Large intestine (tissue), 3 donors: ENCODE results near the gene TMEM156. TPM values are rescaled to one million over a fixed set of nuclear protein-coding genes. Genes with fewer than 3 reads are reported as not detected.

Source experiments
- DNase-seq, 2 donors: peaks; one replicate each; pipeline versions ENCODE4 v3.0.0 to v3.0.0-alpha.2; 2013
- H3K27ac ChIP-seq: one replicate; pipeline ENCODE4 v1.5.1; 2013; ENCODE audit warnings: low read length
- H3K27me3 ChIP-seq: 2 replicates; pipeline ENCODE4 v1.6.1; 2013; ENCODE audit warnings: low read length; ENCODE audit not compliant: control insufficient read depth, insufficient read depth
- H3K36me3 ChIP-seq: 2 replicates; pipeline ENCODE4 v1.6.1; 2013; ENCODE audit warnings: low read length; ENCODE audit not compliant: control insufficient read depth, insufficient read depth
- H3K4me1 ChIP-seq: one replicate; pipeline ENCODE4 v1.6.1; 2013; ENCODE audit warnings: low read length; ENCODE audit not compliant: control insufficient read depth, insufficient read depth
- H3K4me3 ChIP-seq: one replicate; pipeline ENCODE4 v1.5.1; 2013; ENCODE audit warnings: low read length
- H3K9me3 ChIP-seq: one replicate; pipeline ENCODE4 v1.6.1; 2013; ENCODE audit warnings: mild to moderate bottlenecking, low read depth, low read length, moderate library complexity; ENCODE audit not compliant: control insufficient read depth
- WGBS: methylation state at CpG from one replicate; pipeline ENCODE4 v1.1.5; 2013; ENCODE audit warnings: low lambda C conversion rate; ENCODE audit not compliant: insufficient coverage; 5-methylcytosine and 5-hydroxymethylcytosine counted together
- polyA plus RNA-seq: library from polyadenylated mRNA; unstranded; fragments of 120-200 nt; gene quantifications from one replicate; pipeline ENCODE4 v1.2.1, GENCODE V29; 2013

TMEM156 gene
- polyA plus RNA-seq, 1 donor: 1.7 TPM

DNA sequence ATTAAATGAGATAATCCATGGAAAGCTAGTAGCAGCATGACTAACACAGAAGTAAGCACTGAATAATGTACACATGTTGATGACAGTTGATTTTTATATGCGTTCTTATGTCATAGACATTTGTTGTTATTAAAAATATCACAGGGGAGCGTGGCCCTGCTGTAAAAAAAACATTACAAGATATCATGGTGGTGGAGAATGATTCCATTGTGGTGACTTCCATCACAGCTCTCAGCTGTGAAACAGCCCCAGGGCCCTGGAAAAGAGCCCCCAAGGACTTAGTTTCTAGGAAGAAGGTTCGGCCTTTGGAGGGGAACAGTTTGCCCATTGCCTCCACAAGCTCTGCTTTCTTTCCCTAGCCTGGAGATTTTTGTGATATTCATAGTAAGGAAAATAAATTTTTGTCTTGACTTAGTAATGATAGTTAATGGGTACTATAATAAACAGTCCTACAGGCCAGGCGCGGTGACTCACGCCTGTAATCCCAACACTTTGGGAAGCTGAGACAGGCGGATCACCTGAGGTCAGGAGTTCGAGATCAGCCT, 114.7 kb downstream of the TMEM156 start:
- DNase-seq: no peak
- 100% methylated on average over 3 of the region's 8 CpGs for WGBS
- H3K9me3 ChIP-seq: no peaks in the 10 kb centered on the region
- peaks cover 55% of the 10 kb centered on the region for H3K36me3 ChIP-seq
- H3K27ac ChIP-seq: no peak overlapping the region
- no peak overlapping the region for H3K4me3 ChIP-seq
- H3K27me3 ChIP-seq: no peaks in the 10 kb centered on the region
- peaks cover 3% of the 10 kb centered on the region for H3K4me1 ChIP-seq

Other genes with a start within 250 kb of the TMEM156 start
- 2.2 TPM for gene TLR10, start 249.4 kb downstream of the TMEM156 start, polyA plus RNA-seq
- gene TLR1, start 227.6 kb downstream of the TMEM156 start, polyA plus RNA-seq: 4.3 TPM
- 1.6 TPM for gene TLR6, start 175.6 kb downstream of the TMEM156 start, polyA plus RNA-seq
- gene FAM114A1, start 164.6 kb downstream of the TMEM156 start, polyA plus RNA-seq: 36.9 TPM
- 20.5 TPM for gene KLHL5, start 29.8 kb upstream of the TMEM156 start, polyA plus RNA-seq
- 26.2 TPM for gene WDR19, start 150.1 kb upstream of the TMEM156 start, polyA plus RNA-seq